ENCODE results near the gene PAK5.

Gene PAK5

GRCh38 chr20:9838378-9839295, at the start of gene PAK5:
PAK5 (minus strand) TSS chr20:9839076; CDS start chr20:9644328, 194,748 bp downstream.
- Histone ChIP-seq H3K9ac (ENCODE audit: low read depth, low read length) (peak within 1 kb of the TSS; percentile 72; the same call in 1 of the 2 replicates), H3K9me3 (ENCODE audit: control insufficient read depth, insufficient read depth, low read length) (no peaks in the 10 kb centered on the region), H3K4me1 (ENCODE audit: insufficient read depth, low read length) (0 out of 2 replicates have a peak, but pooled peaks cover 4% of the 10 kb centered on the region), H3K36me3 (ENCODE audit: insufficient read depth, low read length) (no peaks in the 10 kb centered on the region)

- Histone ChIP-seq H3K36me3 (ENCODE audit: insufficient read depth, low read length) (no peaks in the 10 kb centered on the region), H3K4me1 (ENCODE audit: insufficient read depth, low read length) (no peaks in the 10 kb centered on the region), H3K9ac (ENCODE audit: low read depth, low read length) (no peak overlapping the region), H3K9me3 (ENCODE audit: control insufficient read depth, insufficient read depth, low read length) (peaks cover 3% of the 10 kb centered on the region)
Measured at GRCh38 chr20:9887706-9888105, 48.8 kb upstream of the PAK5 start.

- Histone ChIP-seq H3K36me3 (ENCODE audit: insufficient read depth, low read length) (no peaks in the 10 kb centered on the region), H3K9me3 (ENCODE audit: control insufficient read depth, insufficient read depth, low read length) (peaks cover 3% of the 10 kb centered on the region), H3K4me1 (ENCODE audit: insufficient read depth, low read length) (no peaks in the 10 kb centered on the region), H3K9ac (ENCODE audit: low read depth, low read length) (no peak overlapping the region)
Measured at GRCh38 chr20:9886227-9886626, 47.4 kb upstream of the PAK5 start.

GRCh38 chr20:9884666-9885065, 45.8 kb upstream of the PAK5 start:
- Histone ChIP-seq H3K9me3 (ENCODE audit: control insufficient read depth, insufficient read depth, low read length) (peaks cover 3% of the 10 kb centered on the region; the same call in 1 of the 2 replicates), H3K9ac (ENCODE audit: low read depth, low read length) (no peak overlapping the region), H3K4me1 (ENCODE audit: insufficient read depth, low read length) (no peaks in the 10 kb centered on the region), H3K36me3 (ENCODE audit: insufficient read depth, low read length) (no peaks in the 10 kb centered on the region)

- Histone ChIP-seq H3K4me1 (ENCODE audit: insufficient read depth, low read length) (no peaks in the 10 kb centered on the region), H3K36me3 (ENCODE audit: insufficient read depth, low read length) (no peaks in the 10 kb centered on the region), H3K9ac (ENCODE audit: low read depth, low read length) (no peak overlapping the region), H3K9me3 (ENCODE audit: control insufficient read depth, insufficient read depth, low read length) (no peaks in the 10 kb centered on the region)
Measured at GRCh38 chr20:9884061-9884460, 45.2 kb upstream of the PAK5 start.

- Histone ChIP-seq H3K4me1 (ENCODE audit: insufficient read depth, low read length) (no peaks in the 10 kb centered on the region), H3K9me3 (ENCODE audit: control insufficient read depth, insufficient read depth, low read length) (no peaks in the 10 kb centered on the region; the same call in 1 of the 2 replicates), H3K36me3 (ENCODE audit: insufficient read depth, low read length) (no peaks in the 10 kb centered on the region), H3K9ac (ENCODE audit: low read depth, low read length) (no peak overlapping the region)
Measured at GRCh38 chr20:9877932-9878495, 39.1 kb upstream of the PAK5 start.

GRCh38 chr20:9867196-9867980, 28.5 kb upstream of the PAK5 start:
- Histone ChIP-seq H3K4me1 (ENCODE audit: insufficient read depth, low read length) (no peaks in the 10 kb centered on the region), H3K9me3 (ENCODE audit: control insufficient read depth, insufficient read depth, low read length) (no peaks in the 10 kb centered on the region), H3K36me3 (ENCODE audit: insufficient read depth, low read length) (no peaks in the 10 kb centered on the region), H3K9ac (ENCODE audit: low read depth, low read length) (no peak overlapping the region)

- Histone ChIP-seq H3K9me3 (ENCODE audit: control insufficient read depth, insufficient read depth, low read length) (no peaks in the 10 kb centered on the region), H3K9ac (ENCODE audit: low read depth, low read length) (no peak overlapping the region), H3K36me3 (ENCODE audit: insufficient read depth, low read length) (no peaks in the 10 kb centered on the region), H3K4me1 (ENCODE audit: insufficient read depth, low read length) (no peaks in the 10 kb centered on the region)
Measured at GRCh38 chr20:9852566-9852965, 13.7 kb upstream of the PAK5 start.

- Histone ChIP-seq H3K4me1 (ENCODE audit: insufficient read depth, low read length) (0 out of 2 replicates have a peak, but pooled peaks cover 4% of the 10 kb centered on the region), H3K36me3 (ENCODE audit: insufficient read depth, low read length) (no peaks in the 10 kb centered on the region), H3K9ac (ENCODE audit: low read depth, low read length) (peak overlapping the region; percentile 38; the same call in 1 of the 2 replicates), H3K9me3 (ENCODE audit: control insufficient read depth, insufficient read depth, low read length) (no peaks in the 10 kb centered on the region)
Measured at GRCh38 chr20:9839626-9840025, 750 bp upstream of the PAK5 start.

- Histone ChIP-seq H3K4me1 (ENCODE audit: insufficient read depth, low read length) (0 out of 2 replicates have a peak, but pooled peaks cover 4% of the 10 kb centered on the region), H3K36me3 (ENCODE audit: insufficient read depth, low read length) (no peaks in the 10 kb centered on the region), H3K9me3 (ENCODE audit: control insufficient read depth, insufficient read depth, low read length) (no peaks in the 10 kb centered on the region), H3K9ac (ENCODE audit: low read depth, low read length) (peak overlapping the region; percentile 72; the same call in 1 of the 2 replicates)
Measured at GRCh38 chr20:9838035-9838377, 870 bp downstream of the PAK5 start.

- 0 out of 2 replicates have a peak, but pooled peaks cover 4% of the 10 kb centered on the region for H3K4me1 ChIP-seq (ENCODE audit: insufficient read depth, low read length)
Measured at GRCh38 chr20:9837634-9838033, 1.2 kb downstream of the PAK5 start.

GRCh38 chr20:9835302-9835701, 3.6 kb downstream of the PAK5 start:
- Histone ChIP-seq H3K4me1 (ENCODE audit: insufficient read depth, low read length) (0 out of 2 replicates have a peak, but pooled peaks cover 4% of the 10 kb centered on the region), H3K36me3 (ENCODE audit: insufficient read depth, low read length) (no peaks in the 10 kb centered on the region), H3K9ac (ENCODE audit: low read depth, low read length) (no peak overlapping the region), H3K9me3 (ENCODE audit: control insufficient read depth, insufficient read depth, low read length) (no peaks in the 10 kb centered on the region)

More at GRCh38 chr20:9837634-9838033, 1.2 kb downstream of the PAK5 start:
- H3K36me3 ChIP-seq (ENCODE audit: insufficient read depth, low read length) = no peaks in the 10 kb centered on the region
- H3K9me3 ChIP-seq (ENCODE audit: control insufficient read depth, insufficient read depth, low read length) = no peaks in the 10 kb centered on the region
- H3K9ac ChIP-seq (ENCODE audit: low read depth, low read length) = peak overlapping the region; percentile 72; the same call in 1 of the 2 replicates

- Histone ChIP-seq H3K4me1 (ENCODE audit: insufficient read depth, low read length) (no peaks in the 10 kb centered on the region), H3K9ac (ENCODE audit: low read depth, low read length) (no peak overlapping the region), H3K9me3 (ENCODE audit: control insufficient read depth, insufficient read depth, low read length) (no peaks in the 10 kb centered on the region), H3K36me3 (ENCODE audit: insufficient read depth, low read length) (no peaks in the 10 kb centered on the region)
Measured at GRCh38 chr20:9831032-9831431, 7.8 kb downstream of the PAK5 start.

GRCh38 chr20:9829835-9830234, 9.0 kb downstream of the PAK5 start:
- no peaks in the 10 kb centered on the region for H3K36me3 ChIP-seq (ENCODE audit: insufficient read depth, low read length)
- H3K9ac ChIP-seq (ENCODE audit: low read depth, low read length) = no peak overlapping the region
- no peaks in the 10 kb centered on the region for H3K9me3 ChIP-seq (ENCODE audit: control insufficient read depth, insufficient read depth, low read length)
- no peaks in the 10 kb centered on the region for H3K4me1 ChIP-seq (ENCODE audit: insufficient read depth, low read length)

All from ES-I3 (cell line).